OCI-M1 (cell line): ENCODE measurements around the gene IMPG1.

Experiments
- DNase-seq: peaks from one replicate; lab custom pipeline; 2025; lab: John Stamatoyannopoulos, UW

IMPG1 gene, protein sequence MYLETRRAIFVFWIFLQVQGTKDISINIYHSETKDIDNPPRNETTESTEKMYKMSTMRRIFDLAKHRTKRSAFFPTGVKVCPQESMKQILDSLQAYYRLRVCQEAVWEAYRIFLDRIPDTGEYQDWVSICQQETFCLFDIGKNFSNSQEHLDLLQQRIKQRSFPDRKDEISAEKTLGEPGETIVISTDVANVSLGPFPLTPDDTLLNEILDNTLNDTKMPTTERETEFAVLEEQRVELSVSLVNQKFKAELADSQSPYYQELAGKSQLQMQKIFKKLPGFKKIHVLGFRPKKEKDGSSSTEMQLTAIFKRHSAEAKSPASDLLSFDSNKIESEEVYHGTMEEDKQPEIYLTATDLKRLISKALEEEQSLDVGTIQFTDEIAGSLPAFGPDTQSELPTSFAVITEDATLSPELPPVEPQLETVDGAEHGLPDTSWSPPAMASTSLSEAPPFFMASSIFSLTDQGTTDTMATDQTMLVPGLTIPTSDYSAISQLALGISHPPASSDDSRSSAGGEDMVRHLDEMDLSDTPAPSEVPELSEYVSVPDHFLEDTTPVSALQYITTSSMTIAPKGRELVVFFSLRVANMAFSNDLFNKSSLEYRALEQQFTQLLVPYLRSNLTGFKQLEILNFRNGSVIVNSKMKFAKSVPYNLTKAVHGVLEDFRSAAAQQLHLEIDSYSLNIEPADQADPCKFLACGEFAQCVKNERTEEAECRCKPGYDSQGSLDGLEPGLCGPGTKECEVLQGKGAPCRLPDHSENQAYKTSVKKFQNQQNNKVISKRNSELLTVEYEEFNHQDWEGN

DNA sequence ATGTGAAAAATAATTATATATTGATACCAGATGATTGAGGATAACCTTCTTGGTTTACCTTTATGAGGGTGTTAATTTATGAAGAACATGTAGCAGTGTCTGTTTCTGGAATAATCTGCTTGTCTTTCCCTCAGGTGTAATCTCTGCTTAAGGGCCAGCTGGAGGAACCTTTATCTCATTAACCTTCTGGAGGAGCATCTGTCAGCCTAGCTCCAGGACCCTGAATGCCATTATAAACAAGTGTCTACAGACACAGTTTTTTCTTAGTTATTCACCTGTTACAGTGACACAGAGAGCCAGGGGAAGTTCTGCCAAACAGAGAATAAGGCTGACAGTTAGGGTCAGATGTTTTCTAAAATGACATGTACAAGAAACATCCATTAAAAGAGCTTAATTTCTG lies at the start of gene IMPG1:
IMPG1 (minus strand) TSS at position 101 of the 400 bp plus-strand sequence. CDS start 174 bp downstream, outside the sequence.
- no peak for DNase-seq

DNA sequence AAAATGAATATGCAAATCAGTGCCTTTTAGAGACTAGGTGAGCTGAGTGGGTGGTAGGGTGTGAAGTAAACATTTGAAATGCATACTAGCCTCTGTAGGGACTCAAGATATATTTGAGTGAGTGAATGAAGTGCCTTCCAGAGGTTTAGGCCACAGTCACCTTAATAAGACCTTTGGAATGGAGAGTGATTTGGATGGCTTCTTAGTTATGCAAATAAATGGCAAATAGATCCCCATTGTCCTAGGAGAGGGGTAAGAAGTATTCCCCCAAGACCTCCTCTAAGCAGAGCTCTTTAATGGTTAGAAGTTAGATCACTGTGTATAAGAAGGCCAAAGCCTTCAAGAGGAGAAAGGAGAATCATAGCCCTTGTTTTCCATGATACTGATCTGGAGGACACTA lies 47.8 kb upstream of the IMPG1 start:
- no peak for DNase-seq

DNA sequence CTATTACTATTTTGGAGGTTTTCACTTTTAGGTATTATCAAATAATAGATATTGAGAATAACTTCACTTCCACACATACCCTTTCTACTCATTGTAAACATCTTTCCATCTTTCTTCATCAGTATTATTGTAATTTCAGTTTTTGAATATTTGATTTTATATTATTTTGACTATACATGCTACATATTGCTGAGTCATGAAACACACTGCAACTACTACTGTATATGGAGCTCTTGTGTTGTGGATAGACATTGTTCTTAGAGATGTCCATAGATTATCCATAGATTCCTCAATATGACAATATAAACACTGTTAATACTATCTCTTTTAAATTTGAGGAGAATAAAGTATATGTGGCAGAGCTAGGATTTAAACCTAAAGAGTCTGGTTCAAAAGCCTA lies 819 bp upstream of the IMPG1 start:
- no peak for DNase-seq

DNA sequence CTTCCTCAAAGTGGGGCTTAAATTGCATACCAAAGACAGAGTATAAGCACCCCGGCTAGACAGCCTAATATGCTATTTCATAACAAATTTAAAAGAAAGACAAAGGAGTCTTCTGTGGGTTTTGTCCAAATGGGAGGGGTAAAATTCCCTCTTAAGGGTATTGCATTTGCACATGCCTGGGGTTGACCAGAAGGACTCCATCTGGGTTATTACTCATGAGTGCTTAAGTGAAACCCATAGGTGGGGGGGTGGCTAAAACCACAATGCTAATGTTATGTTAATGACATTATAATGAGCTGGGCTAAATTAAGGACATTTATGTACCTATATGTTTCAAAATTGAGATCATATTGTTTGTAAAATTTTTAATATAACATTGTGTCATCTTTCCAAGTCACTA lies 15.0 kb downstream of the IMPG1 start:
- no peak for DNase-seq

DNA sequence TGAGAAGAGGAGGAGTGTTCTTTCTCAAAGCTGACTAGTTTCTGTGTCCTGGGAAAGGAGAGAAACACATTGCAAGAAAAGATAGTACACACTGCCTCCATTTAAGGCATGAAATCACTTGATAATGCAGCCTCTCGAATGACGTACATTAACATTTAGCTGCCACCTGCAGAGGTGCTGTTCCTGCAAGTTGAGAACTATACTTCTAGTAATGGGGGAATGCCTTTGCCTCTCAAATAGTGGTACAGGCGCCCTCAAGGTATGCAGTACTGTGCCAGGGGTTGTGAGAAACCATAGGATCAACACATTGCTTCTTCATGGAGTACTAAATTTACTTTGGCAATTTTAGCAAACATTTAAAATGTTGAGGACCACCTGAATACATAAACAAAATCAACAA lies 20.1 kb downstream of the IMPG1 start:
- DNase-seq: no peak

DNA sequence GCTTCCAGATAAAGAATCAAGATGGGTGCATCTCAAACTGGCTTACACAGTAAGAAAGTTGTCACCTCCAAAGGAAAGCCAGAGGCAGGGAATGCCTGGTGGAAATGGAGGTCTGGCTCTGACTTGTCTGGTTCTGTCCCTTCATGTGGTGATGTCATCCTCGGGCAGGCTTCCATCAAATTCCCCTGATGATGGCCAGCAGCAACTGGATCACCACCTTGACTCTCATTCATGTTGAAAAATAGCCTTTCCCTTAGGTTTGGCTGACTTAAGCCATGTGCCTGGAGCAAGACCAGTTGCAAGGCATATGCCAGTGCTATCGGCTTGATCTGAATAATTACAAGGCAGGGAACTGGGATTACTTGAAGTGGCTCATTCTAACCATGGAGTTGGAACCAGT lies 28.8 kb downstream of the IMPG1 start:
- DNase-seq: no peak

DNA sequence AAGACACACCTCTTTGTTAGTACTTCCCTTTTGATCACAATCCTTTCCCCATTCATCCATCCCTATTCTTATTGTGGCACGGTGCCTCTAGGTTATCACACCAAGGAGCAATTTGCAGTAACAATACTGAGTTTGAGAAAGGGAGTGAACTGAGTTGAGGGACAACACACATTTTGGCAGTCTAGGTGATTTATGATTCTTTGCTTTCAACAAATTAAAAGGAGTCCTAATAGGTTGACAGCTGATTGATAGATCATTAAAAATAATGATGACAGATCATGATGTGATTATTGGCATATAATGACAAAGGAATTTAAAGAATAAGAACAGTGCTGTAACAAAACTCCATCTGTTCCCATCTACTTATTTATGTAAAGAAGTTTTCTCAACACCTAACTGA lies 36.7 kb downstream of the IMPG1 start:
- no peak for DNase-seq

DNA sequence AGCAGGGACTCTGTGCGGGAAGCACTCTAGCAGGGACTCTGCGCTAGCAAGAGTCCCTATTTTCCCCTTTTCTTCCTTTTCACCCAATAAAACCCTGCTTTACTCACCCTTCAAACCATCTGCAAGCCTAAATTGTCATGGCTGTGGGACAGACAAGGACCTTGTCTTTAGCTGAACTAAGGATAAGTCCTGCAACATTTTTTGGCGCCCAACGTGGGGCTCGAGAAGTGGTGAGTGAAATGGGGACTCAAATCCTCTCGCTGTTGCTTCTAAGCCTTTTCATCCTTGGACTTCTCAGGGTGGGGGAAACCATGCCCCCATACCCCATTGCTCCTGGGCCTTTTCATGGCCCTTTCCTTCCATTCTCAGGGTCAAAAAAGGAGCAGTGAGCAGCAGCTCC lies 46.4 kb downstream of the IMPG1 start:
- peak; percentile 4 for DNase-seq

DNA sequence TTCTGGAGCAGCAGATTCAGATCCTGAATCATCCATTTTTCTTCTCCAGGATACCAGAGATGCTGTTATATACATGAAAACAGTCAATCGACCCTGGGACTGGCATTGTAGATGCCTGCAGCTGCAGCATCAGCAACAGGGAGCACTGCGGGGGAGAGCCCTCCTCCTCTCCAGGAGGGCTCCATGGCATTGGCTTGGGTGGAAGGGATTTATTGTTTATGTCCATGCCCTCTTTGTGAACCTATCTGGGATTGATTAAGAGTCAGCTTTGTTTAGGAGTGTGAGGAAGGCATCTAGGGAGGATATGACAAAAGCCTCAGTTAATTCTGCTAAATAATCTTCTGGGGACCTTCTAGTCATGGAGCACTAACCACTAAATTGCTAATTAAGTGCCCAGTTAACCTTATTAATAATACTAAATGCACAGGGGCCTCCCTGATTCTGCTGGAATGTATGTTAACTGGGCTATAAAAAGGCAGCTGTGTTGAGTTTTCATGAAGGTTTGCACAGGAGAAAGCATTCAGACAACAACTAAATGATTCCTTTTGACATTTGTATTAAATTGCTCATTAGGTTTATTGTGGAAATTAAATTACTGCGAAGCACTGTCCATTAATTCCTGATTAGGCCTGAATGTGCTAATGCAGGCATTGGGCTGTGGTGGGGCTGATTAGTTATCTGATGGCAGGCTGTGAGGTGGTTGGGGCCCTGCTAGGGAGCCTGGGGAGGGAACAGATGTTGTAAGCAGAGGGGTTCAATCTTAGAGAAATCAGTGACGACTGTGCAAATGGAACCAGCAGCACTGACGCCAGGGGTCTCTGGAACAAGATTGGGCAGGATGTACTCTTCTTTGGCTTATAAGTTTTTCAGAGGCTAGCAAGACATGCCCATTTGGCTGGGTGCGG lies 57.6 kb downstream of the IMPG1 start:
- no peak for DNase-seq

DNA sequence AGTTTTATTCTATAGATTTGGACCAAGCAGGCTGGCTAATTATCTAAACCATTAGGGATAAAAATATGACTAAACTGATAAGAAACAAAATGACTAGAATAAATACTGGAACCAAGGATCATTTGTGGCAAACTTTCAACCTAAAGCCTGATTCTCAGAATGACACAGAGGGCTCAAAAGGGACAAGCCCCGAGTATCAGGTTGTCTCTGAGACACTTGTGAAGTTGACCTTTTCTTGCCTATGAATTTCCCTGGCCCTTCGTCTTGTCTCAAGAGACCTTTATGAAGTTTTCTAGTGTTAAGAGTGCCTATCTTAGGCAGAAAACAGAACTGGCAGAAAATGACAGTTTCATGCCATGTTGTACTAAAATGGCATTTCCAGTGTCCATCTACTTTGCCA lies 68.3 kb downstream of the IMPG1 start:
- DNase-seq: no peak

DNA sequence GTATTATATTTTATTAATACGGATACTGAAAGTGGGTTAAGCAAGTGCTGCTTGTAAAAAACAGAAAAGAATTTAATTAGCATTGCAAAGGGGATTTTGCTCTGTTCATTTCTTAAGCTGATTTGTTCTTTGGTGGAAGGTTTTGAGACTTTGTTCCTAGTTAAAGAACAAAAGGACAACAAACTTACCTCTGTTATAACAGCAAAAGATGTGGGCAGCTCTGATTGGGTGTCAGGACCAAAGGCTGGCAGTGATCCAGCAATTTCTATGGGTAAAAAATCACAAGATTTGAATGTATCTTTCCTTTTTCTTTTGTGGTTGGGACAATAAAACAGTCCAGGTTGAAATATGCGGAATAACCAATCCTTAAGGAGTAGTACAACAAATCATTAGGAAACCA lies 68.8 kb downstream of the IMPG1 start:
- DNase-seq: no peak

DNA sequence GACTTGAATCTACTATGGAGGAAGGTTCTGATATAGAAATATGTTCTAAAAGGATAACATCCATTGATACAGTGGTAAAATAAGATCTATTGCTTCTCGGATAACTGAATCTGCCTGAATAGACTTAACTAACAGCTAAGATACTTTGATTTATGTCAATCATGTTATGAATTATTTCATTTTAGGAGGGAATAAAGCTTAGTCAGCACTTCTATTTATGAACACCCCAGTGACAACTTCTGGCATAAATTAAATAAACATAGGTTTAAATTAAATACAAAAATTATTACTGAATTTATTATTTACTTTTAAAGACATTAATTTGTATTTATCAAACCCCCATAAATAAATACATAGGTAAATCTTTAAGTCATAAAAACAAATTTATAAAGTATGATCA lies 69.3 kb downstream of the IMPG1 start:
- no peak for DNase-seq

DNA sequence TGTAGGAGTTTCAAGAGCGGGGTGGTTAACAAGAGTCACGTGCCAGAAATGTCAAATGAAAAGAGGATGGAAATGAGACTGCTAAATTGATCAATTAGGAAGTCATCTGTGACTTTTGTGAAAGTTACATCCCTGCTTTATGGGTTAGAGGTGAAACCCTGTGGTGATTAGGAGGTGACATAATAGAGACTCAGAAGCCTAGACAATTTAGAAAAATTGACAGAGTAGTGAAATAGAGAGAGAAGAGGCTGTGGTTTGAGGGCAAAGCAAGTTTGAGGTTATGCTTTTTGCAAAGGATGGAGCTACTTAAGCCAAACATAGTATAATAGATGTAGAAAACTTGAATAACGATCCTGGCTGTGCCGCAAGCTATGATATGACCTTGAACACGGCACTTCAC lies 71.8 kb downstream of the IMPG1 start:
- DNase-seq: no peak

DNA sequence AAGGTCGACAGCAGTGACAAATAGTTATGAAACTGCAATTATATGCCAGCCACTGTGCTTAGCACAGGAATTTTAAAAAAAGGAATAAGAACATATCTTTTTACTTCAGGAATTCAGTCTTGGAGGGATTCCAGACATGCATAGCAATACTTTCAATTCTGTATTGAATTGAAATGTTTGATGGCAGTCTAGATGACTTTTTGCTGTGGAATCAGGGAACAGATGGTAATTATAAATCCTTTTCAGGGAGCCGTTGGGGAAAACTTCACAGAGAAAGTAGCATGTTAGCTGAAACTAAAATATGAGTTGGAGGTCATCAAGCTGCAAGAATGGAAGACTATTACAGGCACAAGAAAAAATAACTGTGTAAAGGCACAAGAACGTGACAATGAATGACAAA lies 74.8 kb downstream of the IMPG1 start:
- no peak for DNase-seq

DNA sequence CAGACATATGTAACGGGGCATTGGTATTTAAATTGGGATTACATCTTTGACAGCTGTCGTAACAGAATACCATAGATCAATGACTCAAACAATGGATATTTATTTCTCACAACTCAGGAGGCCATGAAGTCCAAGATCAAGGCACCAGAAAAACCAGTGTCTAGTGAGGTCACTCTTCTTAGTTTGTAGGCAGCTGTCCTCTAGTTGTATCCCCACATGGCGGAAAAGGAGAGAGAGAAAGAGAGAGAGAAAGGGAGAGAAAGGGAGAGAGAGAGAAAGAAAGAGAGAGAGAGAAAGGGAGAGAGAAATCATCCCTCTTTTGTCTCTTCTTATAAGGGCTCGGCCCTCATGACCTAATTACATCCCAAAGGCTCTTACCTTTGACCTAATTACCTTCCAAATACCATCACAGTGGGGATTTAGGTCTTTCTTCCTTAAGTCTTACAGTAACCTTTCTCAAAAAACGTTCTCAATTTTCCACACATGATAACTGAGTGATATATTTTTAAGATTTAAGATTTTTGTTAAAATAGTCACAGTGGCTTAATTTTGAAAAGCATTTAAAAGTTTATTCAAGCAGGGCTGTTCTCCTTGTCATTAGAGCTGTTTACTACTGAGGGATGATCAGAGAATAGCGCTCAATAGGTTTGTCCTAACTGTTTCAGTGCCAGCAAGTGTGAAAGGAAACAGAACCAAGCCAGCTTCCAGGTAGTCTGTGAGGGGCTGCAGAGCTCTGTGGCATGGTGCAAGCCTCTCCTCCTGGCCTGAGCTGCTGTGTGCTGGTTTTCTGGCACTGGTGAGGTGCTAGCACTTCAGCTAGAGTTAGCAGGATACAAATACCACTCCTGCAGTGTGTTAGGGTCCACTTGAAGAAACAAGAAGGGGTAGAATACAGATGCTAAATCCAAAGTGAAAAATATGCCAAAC lies 79.0 kb downstream of the IMPG1 start:
- DNase-seq: no peak

DNA sequence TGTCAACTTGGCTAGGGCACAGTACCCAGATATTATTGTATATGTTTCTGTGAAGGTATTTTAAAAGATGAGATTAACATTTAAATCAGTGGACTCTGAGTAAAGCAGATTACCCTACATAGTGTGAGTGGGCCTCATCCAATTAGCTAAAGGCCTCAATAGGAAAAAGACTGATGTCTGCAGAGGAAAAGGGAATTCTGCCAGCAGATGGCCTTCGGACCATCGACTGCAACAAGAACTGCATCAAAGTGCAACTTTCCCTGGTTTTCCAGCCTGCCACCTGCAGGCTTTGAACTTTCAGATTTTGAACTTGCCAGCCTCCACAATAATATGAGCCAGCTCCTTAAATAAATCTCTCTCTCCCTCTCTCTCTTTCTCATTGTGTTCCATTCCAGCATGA lies 80.5 kb downstream of the IMPG1 start:
- DNase-seq: no peak

DNA sequence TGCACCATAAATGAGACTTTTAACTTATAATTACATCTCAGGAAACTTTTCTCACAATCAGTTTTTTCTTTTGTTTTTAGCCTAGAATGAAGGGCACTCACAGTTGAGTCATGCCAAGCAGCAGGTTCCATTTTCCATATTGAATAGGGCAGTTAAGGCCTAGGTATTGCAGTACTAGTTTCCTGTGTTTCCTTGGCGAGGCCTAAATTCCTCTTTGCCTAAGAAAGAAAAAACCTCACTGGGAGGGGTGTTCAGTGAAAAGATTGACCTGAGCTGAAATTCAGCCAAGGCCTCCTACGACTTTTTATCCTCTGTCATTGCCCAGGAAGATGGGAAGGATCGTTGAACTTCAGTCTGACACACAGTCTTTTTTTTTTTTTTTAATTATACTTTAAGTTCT lies 85.5 kb downstream of the IMPG1 start:
- no peak for DNase-seq

DNA sequence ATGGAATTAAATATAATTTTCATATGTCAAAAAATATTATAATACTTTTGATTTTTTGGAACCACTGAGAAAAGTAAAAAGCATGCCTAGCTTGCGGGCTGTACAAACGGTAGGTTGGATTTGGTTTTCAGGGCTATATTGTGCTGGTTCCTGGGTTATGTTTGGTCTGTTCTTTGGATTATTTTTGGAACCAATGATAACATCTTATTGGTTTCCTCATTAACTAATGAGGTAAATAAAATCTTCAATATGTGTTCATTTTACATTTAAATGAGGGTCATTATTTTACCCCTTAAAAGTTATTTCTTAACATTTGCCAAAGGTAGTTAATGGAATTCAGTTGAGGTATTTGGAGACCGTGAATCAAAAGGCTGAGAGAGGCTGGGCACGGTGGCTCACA lies 96.6 kb downstream of the IMPG1 start:
- no peak for DNase-seq

DNA sequence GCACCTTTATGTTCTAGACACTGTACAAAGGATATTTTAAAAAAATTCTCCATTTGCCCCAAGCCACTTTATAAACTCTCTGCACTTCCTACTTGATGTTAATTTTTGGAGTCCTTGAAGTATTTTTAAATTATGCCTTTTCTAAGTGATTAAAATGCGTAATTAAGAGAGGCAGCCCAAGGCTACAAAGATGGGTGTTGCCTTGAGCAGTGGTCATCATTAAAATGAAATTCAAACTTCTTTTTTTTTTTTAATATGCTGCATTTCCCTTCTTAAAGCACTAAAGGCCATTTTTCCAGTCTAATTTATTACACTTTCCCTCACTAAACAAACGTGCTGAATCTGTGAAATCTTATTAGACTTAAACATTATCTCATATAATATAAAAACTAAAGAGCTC lies 102.4 kb downstream of the IMPG1 start:
- DNase-seq: no peak

DNA sequence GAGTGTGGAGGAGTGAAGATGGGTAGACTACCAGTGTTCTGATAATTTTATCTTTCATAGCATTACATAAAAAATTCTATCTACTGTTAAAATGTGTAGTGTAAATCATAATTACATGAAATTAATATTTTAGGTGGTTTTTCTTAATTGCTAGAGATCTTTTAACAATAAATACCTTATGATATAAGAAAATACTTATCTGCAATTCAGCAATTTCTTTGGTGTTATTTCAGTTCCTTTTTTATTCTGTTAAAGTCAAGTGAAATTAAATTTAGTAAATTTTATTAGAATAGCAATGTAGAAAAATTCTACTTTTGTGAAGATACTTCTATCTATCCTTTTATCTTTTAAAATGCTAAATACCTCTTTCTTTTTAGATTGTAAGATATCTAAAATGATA lies 104.3 kb downstream of the IMPG1 start:
- no peak for DNase-seq

DNA sequence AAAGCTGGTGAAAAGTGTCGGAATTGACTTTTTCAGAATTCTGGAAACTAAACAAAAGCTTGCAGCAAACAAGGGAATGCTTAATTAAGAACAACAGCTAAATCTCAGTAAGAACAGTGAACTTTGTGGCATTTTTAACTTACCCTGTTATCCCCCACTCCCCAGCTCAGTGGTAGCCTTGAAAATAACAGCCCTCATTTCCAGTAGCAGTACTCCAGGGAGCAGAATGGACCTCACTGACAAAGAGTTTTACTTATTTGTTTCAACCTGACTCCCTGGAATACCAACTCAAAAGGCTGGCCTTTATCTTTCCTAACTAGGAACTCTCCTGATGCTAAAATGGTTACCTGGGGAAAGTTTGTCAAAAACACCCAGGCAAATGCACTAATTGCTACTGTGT lies 108.9 kb downstream of the IMPG1 start:
- DNase-seq: no peak
